ENCODE data around the gene TCF25.

- TF ChIP-seq CTCF (IDR thresholded peaks at IDR 0.05) (no peak), POLR2A (IDR thresholded peaks at IDR 0.05) (no peak)
Observed at GRCh38 chr16:89881368-89881730, 8.0 kb downstream of the TCF25 start.
